ENCODE results near the gene CDH10. TPM values are rescaled to one million over a fixed set of nuclear protein-coding genes. Genes with fewer than 3 reads are reported as not detected.

Gene CDH10
- total RNA-seq, 1 donor from 2014 or later = 0.38 TPM

DNA sequence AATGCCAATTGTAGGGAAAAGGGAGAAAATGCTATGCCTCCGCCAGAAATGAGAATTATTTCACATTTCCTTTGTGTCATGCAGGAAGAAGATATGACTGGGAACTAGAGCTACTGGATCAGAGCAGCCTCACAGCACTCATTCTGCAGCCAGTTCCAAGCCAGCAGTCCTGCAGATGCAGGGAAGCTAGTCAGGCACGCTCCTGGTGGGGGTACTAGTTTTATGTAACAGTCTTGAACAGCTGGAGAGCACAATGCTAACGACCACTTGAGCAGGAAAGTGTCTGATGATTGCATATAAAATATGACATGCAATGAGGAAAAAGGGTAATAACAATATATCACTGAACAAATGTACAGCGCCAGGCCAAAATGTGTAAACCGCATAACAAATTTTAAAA, 21.7 kb downstream of the CDH10 start:
- DNase-seq (ENCODE audit: low read depth) = no peak
- TF ChIP-seq, protein P1, sequence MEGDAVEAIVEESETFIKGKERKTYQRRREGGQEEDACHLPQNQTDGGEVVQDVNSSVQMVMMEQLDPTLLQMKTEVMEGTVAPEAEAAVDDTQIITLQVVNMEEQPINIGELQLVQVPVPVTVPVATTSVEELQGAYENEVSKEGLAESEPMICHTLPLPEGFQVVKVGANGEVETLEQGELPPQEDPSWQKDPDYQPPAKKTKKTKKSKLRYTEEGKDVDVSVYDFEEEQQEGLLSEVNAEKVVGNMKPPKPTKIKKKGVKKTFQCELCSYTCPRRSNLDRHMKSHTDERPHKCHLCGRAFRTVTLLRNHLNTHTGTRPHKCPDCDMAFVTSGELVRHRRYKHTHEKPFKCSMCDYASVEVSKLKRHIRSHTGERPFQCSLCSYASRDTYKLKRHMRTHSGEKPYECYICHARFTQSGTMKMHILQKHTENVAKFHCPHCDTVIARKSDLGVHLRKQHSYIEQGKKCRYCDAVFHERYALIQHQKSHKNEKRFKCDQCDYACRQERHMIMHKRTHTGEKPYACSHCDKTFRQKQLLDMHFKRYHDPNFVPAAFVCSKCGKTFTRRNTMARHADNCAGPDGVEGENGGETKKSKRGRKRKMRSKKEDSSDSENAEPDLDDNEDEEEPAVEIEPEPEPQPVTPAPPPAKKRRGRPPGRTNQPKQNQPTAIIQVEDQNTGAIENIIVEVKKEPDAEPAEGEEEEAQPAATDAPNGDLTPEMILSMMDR (IDR thresholded peaks at IDR 0.05; ENCODE audit: insufficient read depth, low read length, poor library complexity, severe bottlenecking) = no peak
- H3K27me3 ChIP-seq (ENCODE audit: control insufficient read depth, insufficient read depth, low read length) = no peaks in the 10 kb centered on the region

DNA sequence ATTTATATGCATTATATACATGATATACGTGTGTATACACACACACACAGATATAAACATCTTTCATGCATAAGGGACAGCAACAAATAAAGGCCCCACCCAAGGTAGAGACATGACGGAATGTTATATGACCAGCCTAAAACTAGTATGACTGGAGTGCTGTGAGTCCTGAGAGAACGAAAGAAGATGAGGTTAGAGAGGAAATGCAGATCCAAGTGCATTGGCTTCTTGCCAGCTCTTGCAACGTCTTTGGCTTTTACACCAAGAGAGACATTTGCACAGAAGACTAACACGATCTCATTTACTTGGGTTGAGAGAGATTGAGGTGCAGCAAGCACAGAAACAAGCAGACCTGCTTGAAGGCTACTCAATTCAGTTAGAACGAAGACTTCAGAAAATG, 23.0 kb downstream of the CDH10 start:
- no peak for DNase-seq (ENCODE audit: low read depth)

More for the DNA sequence above, 21.7 kb downstream of the CDH10 start:
- H3K36me3 ChIP-seq (ENCODE audit: control insufficient read depth, insufficient read depth, low read length) = no peaks in the 10 kb centered on the region
- no peak overlapping the region for H3K4me3 ChIP-seq (ENCODE audit: low read depth, low read length)

GRCh38 chr5:24616566-24616965, 28.2 kb downstream of the CDH10 start:
- H3K27me3 ChIP-seq (ENCODE audit: control insufficient read depth, insufficient read depth, low read length) = no peaks in the 10 kb centered on the region
- TF ChIP-seq, protein P1 (IDR thresholded peaks at IDR 0.05; ENCODE audit: insufficient read depth, low read length, poor library complexity, severe bottlenecking) = no peak
- no peaks in the 10 kb centered on the region for H3K36me3 ChIP-seq (ENCODE audit: control insufficient read depth, insufficient read depth, low read length)
- H3K4me3 ChIP-seq (ENCODE audit: low read depth, low read length) = no peak overlapping the region
- no peak for DNase-seq (ENCODE audit: low read depth)

More for the DNA sequence above, 23.0 kb downstream of the CDH10 start:
- Histone ChIP-seq H3K27me3 (ENCODE audit: control insufficient read depth, insufficient read depth, low read length) (no peaks in the 10 kb centered on the region), H3K4me3 (ENCODE audit: low read depth, low read length) (no peak overlapping the region), H3K36me3 (ENCODE audit: control insufficient read depth, insufficient read depth, low read length) (no peaks in the 10 kb centered on the region)
- TF ChIP-seq, protein P1 (IDR thresholded peaks at IDR 0.05; ENCODE audit: insufficient read depth, low read length, poor library complexity, severe bottlenecking) = no peak

GRCh38 chr5:24615159-24615558, 29.6 kb downstream of the CDH10 start:
- Histone ChIP-seq H3K4me3 (ENCODE audit: low read depth, low read length) (no peak overlapping the region), H3K36me3 (ENCODE audit: control insufficient read depth, insufficient read depth, low read length) (no peaks in the 10 kb centered on the region), H3K27me3 (ENCODE audit: control insufficient read depth, insufficient read depth, low read length) (no peaks in the 10 kb centered on the region)
- DNase-seq (ENCODE audit: low read depth) = no peak
- TF ChIP-seq, protein P1 (IDR thresholded peaks at IDR 0.05; ENCODE audit: insufficient read depth, low read length, poor library complexity, severe bottlenecking) = no peak

DNA sequence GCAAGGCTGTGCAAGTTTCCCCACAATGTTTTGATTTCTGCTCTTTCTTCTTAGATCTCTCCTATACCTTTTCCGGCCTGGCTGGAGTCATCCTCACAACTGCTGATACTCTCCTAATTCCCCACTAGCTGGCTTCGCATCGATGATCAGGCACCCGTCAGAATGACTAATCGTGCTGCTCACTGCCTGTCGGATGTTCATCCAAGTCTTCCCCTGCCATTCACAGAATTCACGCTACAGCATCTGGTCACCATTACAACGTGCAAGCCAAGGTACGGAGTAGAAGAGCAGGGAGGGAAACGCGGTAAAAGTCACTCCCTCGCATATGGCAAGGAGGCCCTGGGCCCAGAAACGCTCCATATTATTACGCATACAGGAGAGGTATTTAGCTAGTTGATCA, 35.1 kb downstream of the CDH10 start:
- DNase-seq (ENCODE audit: low read depth) = no peak
- Histone ChIP-seq H3K36me3 (ENCODE audit: control insufficient read depth, insufficient read depth, low read length) (no peaks in the 10 kb centered on the region), H3K4me3 (ENCODE audit: low read depth, low read length) (no peak overlapping the region), H3K27me3 (ENCODE audit: control insufficient read depth, insufficient read depth, low read length) (no peaks in the 10 kb centered on the region)
- TF ChIP-seq, protein P1 (IDR thresholded peaks at IDR 0.05; ENCODE audit: insufficient read depth, low read length, poor library complexity, severe bottlenecking) = no peak

GRCh38 chr5:24606971-24607370, 37.8 kb downstream of the CDH10 start:
- no peaks in the 10 kb centered on the region for H3K27me3 ChIP-seq (ENCODE audit: control insufficient read depth, insufficient read depth, low read length)
- DNase-seq (ENCODE audit: low read depth) = no peak
- H3K36me3 ChIP-seq (ENCODE audit: control insufficient read depth, insufficient read depth, low read length) = no peaks in the 10 kb centered on the region
- TF ChIP-seq, protein P1 (IDR thresholded peaks at IDR 0.05; ENCODE audit: insufficient read depth, low read length, poor library complexity, severe bottlenecking) = no peak
- H3K4me3 ChIP-seq (ENCODE audit: low read depth, low read length) = no peak overlapping the region
